ENCODE results near the gene RTP5. TPM values are rescaled to one million over a fixed set of nuclear protein-coding genes. Genes with fewer than 3 reads are reported as not detected.
"Not testable (repeated sequence)": the region's sequence is repeated elsewhere in the genome, so short reads cannot be mapped to it uniquely, and the experiment has no call there.

Gene RTP5
- total RNA-seq, 1 experiment from 2014 or later: not detected

DNA sequence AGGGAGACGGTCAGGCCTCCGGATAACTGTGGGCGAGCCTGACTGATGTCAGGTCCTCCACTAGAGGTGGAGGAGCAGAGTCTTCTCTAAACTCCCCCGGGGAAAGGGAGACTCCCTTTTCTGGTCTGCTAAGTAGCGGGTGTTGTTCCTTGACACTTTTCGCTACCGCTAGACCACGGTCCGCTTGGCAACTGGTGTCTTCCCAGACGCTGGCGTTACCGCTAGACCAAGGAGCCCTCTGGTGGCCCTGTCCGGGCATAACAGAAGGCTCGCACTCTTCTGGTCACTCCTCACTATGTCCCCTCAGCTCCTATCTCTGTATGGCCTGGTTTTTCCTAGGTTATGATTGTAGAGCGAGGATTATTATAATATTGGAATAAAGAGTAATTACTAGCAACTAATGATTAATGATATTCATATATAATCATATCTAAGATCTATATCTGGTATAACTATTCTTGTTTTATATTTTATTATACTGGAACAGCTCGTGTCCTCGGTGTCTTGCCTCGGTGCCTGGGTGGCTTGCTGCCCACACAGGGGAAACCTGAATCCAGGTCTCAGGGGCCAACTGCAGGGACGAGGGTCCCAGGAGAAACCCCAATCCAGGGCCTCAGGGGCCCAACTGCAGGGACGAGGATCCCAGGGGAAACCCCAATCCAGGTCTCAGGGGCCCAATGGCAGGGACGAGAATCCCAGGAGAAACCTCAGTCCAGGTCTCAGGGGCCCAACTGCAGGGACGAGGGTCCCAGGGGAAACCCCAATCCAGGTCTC lies 6.4 kb downstream of the RTP5 start:
- H3K36me3 Mint-ChIP-seq (ENCODE audit: insufficient read depth in 1 of 3, low read depth in 3 of 3); H3K9me3 ChIP-seq (ENCODE audit: control insufficient read depth, low read depth, low read length); H3K14ac ChIP-seq (ENCODE audit: insufficient read depth, low read length); H4K91ac ChIP-seq (ENCODE audit: insufficient read length, low read depth, low read length); H3K4me1 ChIP-seq (ENCODE audit: insufficient read depth, low read length); H3K27me3 Mint-ChIP-seq (ENCODE audit: low read depth); H3K56ac ChIP-seq (ENCODE audit: insufficient read length, low read depth, low read length); H3K4me2 ChIP-seq (ENCODE audit: insufficient read depth, insufficient read length, low read length); H3K27ac Mint-ChIP-seq; H2BK12ac ChIP-seq (ENCODE audit: insufficient read length, low read depth, low read length); H2BK120ac ChIP-seq (ENCODE audit: low read depth, low read length, poor library complexity, severe bottlenecking); H4K8ac ChIP-seq (replicated peaks; ENCODE audit: insufficient read length, low read depth, low read length); H3K23ac ChIP-seq (ENCODE audit: insufficient read length, low read depth, low read length); H2BK15ac ChIP-seq (ENCODE audit: low read depth, low read length); H2AK5ac ChIP-seq (ENCODE audit: insufficient read length, low read length); H3K4ac ChIP-seq (ENCODE audit: low read depth, low read length); H3K79me2 ChIP-seq (ENCODE audit: insufficient read depth, low read length); H3K23me2 ChIP-seq (ENCODE audit: insufficient read length, low read depth, low read length, poor library complexity, severe bottlenecking); H4K20me1 ChIP-seq (ENCODE audit: control insufficient read depth, insufficient read depth, insufficient read length); H2AFZ ChIP-seq (ENCODE audit: low read length); H3K27ac ChIP-seq (ENCODE audit: insufficient read length, low read depth, low read length); H4K5ac ChIP-seq (ENCODE audit: insufficient read length, low read depth, low read length); H3K4me3 Mint-ChIP-seq; H3K79me1 ChIP-seq (ENCODE audit: insufficient read depth, low read depth, low read length, poor library complexity, severe bottlenecking); H2BK5ac ChIP-seq (ENCODE audit: insufficient read length, low read length); H2BK20ac ChIP-seq (ENCODE audit: low read depth, low read length, poor library complexity, severe bottlenecking); H3T11ph ChIP-seq (ENCODE audit: low read length); DNase-seq; H3K27me3 ChIP-seq (ENCODE audit: insufficient read depth, low read length); H3K9ac ChIP-seq (ENCODE audit: extremely low read depth, insufficient read length, low read length); H3K18ac ChIP-seq (ENCODE audit: insufficient read length, low read depth, low read length): not testable (repeated sequence)
- WGBS (ENCODE audit: extremely low coverage, insufficient read length, low lambda C conversion rate): no CpG with 5 or more reads among the region's 22 CpGs
- TF ChIP-seq, protein P1, sequence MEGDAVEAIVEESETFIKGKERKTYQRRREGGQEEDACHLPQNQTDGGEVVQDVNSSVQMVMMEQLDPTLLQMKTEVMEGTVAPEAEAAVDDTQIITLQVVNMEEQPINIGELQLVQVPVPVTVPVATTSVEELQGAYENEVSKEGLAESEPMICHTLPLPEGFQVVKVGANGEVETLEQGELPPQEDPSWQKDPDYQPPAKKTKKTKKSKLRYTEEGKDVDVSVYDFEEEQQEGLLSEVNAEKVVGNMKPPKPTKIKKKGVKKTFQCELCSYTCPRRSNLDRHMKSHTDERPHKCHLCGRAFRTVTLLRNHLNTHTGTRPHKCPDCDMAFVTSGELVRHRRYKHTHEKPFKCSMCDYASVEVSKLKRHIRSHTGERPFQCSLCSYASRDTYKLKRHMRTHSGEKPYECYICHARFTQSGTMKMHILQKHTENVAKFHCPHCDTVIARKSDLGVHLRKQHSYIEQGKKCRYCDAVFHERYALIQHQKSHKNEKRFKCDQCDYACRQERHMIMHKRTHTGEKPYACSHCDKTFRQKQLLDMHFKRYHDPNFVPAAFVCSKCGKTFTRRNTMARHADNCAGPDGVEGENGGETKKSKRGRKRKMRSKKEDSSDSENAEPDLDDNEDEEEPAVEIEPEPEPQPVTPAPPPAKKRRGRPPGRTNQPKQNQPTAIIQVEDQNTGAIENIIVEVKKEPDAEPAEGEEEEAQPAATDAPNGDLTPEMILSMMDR (conservative IDR thresholded peaks at IDR 0.05): peak; percentile 68
- Mint-ChIP-seq H3K4me1 (peaks cover 3 to 19% of the 10 kb centered on the region in 2 experiments), H3K9me3 (peaks cover 15 to 18% of the 10 kb centered on the region in 2 experiments)

Data from H9 (cell line).